ENCODE measurements around the gene GLIS1.

Gene GLIS1

GRCh38 chr1:53593758-53594380 is 145.1 kb downstream of the GLIS1 start:
- peak; percentile 11 for DNase-seq (ENCODE audit: low spot score)

DNA sequence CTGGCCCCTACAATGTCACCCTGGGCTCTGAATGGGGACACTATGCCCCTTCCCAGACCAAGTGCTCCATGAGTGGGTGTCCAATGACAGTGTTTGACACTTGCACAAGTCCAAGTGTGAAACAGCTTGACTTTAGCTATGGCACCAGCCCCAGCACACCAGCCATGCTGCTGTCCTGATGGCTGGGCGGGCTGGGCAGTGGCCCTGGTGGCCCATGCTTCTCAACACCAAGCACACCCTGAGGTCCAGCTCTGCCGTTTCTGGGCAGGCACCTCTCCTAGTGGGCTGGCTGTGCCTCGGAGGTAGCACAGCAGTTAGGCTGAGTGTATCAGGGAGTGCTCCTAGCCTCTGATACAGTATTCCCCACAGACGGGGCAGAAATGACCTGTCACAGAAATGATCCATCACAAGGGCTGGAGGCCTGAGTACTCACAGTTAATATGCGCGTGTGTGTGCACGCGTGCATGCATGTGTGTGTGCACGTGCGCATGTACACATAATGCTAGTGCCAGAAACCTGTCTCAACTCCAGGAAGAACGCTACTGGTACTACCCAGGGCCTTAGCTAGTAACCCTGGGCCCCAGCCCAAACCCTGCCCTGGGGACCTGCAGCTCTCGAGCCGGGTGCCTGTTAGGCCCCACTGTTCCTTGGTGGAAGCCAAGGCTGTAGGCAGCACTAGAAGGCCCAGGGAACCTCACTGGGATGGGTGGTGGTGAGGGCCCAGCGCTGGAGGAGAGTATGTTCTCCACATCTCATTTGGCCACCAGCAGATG is 145.8 kb downstream of the GLIS1 start:
- no peak for DNase-seq (ENCODE audit: low spot score)

- peak; percentile 23 for DNase-seq (ENCODE audit: low spot score)
Measured at GRCh38 chr1:53592521-53592982, 146.4 kb downstream of the GLIS1 start.

DNA sequence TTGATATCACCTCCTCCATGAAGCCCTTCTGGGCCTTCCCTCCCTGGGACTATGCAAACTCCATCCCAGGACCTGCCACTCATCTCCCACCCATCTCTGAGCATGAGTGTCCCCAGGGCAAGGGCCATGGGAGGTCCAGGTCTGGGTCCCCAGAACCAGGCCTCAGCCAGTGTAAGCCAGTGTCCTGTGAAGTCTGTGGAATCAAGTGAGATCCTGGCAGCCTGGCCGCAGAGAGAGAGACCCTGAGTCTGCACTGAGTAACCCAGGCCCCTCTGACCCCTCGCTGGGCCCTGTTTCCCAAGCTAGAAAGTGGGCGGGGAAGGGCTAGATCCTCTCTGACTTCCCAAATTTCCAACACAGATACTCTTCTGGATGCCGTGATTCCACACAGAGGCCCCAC is 147.0 kb downstream of the GLIS1 start:
- DNase-seq (ENCODE audit: low spot score) = no peak

DNA sequence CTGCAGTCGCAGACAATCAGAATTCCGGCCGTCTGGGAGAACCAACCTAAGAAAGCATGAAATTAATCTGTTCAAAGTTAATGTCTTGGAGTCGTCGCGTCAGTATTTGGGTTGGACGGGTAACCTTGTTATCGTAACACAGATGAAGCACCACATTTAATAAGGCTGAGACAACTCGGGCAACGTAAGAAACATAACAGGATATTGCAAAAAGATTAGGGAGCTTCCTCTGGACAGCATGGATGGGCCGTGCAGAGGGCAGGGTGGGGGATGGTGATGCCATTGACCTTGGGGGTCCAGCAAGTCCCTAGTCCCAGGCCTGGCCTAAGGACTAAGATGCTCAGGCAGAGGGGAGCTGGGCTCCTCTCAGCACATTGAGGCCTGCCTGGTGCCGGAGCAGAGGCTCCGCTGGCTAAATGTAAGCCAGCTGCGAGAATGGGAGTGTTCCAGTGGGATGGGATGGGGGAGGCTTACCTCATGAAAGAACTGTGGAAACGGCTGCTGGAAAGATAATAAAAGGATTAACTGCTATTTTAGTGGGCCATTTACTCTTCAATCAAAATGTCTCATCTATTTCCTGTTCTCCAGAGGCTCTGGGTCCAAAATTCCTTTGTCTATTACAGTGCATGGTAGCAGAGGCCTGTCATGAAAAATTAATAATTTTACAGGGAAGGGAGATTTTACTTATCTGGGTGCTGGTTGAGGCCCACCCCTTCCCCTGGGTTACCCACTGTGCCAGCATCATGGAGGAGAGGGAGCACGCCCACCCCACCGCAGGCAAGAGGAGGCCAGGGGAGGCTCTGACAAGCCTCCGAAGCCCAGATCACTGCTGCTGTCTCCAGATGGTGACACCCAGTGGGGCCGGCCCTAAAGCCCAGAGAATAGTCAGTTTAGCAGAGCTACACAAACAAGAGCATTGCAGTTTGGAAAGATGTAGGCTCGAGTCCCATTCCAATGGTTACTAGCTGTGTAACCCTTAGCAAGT is 148.1 kb downstream of the GLIS1 start:
- no peak for DNase-seq (ENCODE audit: low spot score)

GRCh38 chr1:53590104-53590503 is 148.9 kb downstream of the GLIS1 start:
- no peak for DNase-seq (ENCODE audit: low spot score)

- DNase-seq (ENCODE audit: low spot score) = no peak
Measured at GRCh38 chr1:53589043-53589887, 149.7 kb downstream of the GLIS1 start.

GRCh38 chr1:53588053-53588779 is 150.7 kb downstream of the GLIS1 start:
- DNase-seq (ENCODE audit: low spot score) = no peak

DNA sequence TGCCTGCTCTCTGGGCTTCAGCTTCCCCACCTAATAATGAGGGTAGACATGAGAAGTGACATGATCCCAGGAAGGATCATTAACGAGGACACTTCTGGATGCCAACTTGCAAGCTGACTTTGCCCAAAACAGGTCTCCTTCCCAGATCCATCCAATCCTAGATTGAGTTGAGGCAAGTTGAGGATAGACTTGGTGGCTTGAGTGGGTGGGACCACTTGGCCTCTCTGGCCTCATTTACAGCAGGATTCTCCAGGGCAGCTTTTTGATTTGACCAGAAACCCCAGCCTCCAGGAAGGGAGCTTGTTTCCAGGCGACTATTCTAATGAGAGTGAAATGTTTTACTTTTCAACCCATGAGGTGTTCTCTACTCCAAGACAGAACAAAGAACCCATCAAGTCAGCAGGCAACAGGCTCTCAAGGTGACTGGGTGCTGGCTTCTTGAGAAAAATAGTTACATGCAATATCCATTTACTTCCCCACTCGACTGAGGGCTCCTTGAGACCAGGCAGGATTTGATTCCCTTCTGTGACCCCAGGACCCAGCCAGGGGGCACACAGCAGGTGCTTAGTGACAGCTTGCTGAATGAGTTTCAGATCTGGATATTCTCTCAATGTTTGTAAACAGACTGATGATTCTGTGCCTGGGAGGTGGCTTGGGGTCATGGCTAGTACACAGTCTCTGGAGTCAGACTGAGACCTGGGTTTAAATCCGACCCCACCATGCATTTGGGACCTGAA is 151.5 kb downstream of the GLIS1 start:
- DNase-seq (ENCODE audit: low spot score) = no peak

- no peak for DNase-seq (ENCODE audit: low spot score)
Measured at GRCh38 chr1:53586765-53587164, 152.2 kb downstream of the GLIS1 start.

- no peak for DNase-seq (ENCODE audit: low spot score)
Measured at GRCh38 chr1:53585565-53585964, 153.4 kb downstream of the GLIS1 start.

GRCh38 chr1:53585129-53585528 is 153.8 kb downstream of the GLIS1 start:
- DNase-seq (ENCODE audit: low spot score) = no peak

- no peak for DNase-seq (ENCODE audit: low spot score)
Measured at GRCh38 chr1:53584777-53585107, 154.2 kb downstream of the GLIS1 start.

GRCh38 chr1:53583868-53584776 is 154.8 kb downstream of the GLIS1 start:
- no peak for DNase-seq (ENCODE audit: low spot score)

DNA sequence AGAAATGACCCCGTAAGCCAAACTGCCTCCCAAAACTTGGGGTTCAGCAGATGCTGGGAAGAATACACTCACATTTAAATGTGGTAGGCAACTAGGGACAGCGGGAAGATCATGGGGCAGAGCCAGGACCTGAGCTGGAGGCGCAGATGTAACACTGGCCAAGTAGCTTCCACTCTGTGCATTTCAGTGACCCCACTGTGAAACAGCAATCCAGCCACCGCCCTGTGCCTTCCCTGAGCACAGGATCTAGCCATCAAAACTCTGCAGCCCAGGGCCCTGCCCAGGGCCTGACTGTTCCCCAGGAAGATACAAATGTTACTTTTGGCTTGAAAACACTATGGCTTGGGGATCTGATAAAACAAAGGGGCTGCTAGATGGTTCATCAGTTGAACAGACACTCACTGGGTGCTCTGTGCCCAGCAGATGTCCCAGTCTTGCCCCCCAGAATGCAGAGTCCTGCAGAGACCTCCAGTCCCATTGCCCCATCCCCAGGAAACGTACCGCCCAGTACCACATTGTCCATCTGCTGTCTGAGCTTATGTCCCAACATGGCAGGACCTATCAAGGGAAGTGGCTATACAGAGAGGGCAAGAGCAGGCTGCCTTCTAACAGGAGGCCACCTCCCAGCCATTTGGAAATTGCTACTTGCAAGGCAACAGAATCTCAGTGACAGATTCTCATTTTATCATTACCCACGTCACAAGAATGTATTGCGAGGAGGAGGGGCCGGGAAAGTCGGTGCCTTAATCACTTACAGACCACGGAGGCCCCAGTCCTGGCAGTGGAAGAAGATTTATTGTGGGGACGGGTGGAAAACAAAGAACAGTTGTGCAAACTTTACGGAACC is 155.7 kb downstream of the GLIS1 start:
- no peak for DNase-seq (ENCODE audit: low spot score)

DNA sequence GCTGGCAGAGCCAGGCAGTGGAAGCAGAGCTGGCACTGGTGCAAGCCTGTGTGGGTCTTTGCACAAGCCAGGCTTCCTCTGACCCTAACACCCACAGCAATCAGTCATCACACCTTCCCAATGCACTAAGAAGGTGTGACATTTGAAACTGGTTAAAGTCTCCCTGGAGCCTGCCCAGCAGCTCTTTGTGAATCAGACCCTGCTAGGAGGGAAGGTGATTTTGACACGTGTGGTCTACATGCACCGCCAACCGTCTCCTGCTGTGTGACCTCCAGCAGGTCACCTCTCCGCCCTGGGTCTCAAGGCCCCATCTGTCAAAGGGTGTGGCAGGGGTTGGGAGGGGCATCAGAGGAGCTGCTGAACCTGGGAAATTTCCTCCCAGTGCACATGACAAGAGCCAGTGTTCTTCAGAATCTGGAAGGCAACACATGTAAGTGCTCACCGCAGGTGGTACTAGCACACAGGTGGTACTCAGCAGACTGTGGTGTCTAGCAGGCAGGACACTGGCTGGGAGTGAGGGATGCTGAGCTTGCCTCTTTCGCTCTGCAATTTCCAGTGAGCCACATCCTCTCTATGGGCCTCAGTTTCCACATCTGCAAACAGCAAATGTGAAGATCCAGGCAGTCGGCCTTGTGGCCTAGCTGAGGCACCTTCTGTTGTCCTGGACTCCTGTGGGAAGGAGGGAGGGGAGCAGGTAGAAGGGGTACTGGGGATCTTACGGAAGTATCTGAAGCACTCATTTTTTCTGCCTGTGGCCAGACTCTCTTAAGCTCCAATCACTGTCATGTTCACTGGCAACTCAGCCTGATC is 156.5 kb downstream of the GLIS1 start:
- peak; percentile 27 for DNase-seq (ENCODE audit: low spot score)

- DNase-seq (ENCODE audit: low spot score) = no peak
Measured at GRCh38 chr1:53581476-53581875, 157.5 kb downstream of the GLIS1 start.
